Testis (tissue), 2 donors: Measurements from ENCODE around the gene XXYLT1.

Source experiments
- POLR2A ChIP-seq: fragments of 450-650 bp; IDR thresholded peaks from one replicate; pipeline ENCODE4 v1.6.1; 2017; ENCODE audit warnings: antibody characterized with exemption, mild to moderate bottlenecking, moderate library complexity
- TF ChIP-seq, protein P1 (sequence below), 3 experiments: fragments of 450-650 bp in 2 of 3; fragments of 200-600 bp in 1 of 3; sonication (generic) in 1 of 3; IDR thresholded peaks; one replicate each; pipeline ENCODE4 v1.5.1; 2016 to 2019; ENCODE audit warnings: antibody characterized with exemption in 3 of 3, mild to moderate bottlenecking in 2 of 3, moderate library complexity in 1 of 3

DNA sequence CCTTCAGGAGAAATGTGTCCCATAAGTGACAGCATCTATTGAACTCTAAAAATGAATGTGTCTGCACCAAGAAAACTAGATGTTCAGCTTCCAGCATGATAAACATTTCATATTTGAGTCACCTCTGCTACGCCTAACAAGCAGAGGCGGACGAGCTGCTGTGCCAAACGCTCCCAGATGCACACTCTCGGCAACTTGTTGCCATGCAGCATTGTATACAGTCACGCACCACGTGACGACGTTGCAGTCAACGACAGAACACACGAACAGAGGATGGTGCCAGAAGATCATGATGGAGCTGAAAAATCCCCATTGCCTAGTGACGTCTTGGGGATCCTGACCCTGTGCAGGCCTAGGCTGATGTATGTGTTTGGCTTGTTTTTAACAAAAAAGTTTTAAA is 137.5 kb downstream of the XXYLT1 start:
- TF ChIP-seq, protein P1, sequence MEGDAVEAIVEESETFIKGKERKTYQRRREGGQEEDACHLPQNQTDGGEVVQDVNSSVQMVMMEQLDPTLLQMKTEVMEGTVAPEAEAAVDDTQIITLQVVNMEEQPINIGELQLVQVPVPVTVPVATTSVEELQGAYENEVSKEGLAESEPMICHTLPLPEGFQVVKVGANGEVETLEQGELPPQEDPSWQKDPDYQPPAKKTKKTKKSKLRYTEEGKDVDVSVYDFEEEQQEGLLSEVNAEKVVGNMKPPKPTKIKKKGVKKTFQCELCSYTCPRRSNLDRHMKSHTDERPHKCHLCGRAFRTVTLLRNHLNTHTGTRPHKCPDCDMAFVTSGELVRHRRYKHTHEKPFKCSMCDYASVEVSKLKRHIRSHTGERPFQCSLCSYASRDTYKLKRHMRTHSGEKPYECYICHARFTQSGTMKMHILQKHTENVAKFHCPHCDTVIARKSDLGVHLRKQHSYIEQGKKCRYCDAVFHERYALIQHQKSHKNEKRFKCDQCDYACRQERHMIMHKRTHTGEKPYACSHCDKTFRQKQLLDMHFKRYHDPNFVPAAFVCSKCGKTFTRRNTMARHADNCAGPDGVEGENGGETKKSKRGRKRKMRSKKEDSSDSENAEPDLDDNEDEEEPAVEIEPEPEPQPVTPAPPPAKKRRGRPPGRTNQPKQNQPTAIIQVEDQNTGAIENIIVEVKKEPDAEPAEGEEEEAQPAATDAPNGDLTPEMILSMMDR (IDR thresholded peaks at IDR 0.05) = no peak
- TF ChIP-seq POLR2A = no peak
